GM18511 (cell line): ENCODE measurements around the gene DNAH7.
A peak's percentile ranks its signal among the peaks of the same experiment; 100 is the strongest.

Experiments used
- ATAC-seq: cut with Tn5 transposase; IDR thresholded peaks from one replicate; pipeline ENCODE4 v1.9.1; 2021; ENCODE audit warnings: mild to moderate bottlenecking, moderate library complexity; ENCODE audit not compliant: unreplicated experiment

DNAH7 gene

DNA sequence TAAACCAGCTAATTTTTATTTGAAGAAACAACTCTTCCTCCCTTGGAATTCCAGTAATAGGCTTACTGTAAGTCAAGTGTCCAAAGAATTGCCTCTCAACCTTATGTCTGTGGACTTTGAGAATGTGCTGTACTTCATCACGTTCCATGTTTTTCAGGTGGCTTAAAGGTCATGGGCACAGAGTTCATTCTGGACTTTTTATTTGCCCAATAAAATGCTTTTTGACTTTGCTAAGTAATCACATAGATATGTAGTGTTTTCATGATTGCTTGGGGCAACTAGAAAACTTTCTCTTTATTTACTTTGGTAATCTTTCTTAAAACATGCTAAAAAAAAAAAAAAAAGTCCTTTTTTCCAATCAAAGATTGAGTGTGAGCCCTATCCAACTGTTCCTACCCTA lies 10.4 kb upstream of the DNAH7 start:
- no peak for ATAC-seq

DNA sequence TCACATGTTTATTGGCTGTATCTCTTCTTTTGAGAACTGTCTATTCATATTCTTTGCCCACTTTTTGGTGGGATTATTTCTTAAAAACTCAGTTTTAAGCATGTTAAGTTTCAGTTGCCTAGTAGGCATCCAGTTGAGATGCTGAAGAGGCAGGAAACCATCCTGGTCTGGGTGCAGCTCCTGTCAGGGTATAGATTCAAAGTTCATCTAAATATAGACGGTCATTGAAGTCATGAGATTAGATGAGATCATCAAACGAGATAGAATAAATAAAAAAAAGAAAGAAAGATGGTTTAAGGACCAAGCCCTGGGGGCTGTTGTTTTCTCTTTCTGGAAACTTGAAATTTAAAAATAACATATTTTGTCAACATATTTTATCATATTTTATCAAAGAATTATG lies 9.2 kb upstream of the DNAH7 start:
- no peak for ATAC-seq

DNA sequence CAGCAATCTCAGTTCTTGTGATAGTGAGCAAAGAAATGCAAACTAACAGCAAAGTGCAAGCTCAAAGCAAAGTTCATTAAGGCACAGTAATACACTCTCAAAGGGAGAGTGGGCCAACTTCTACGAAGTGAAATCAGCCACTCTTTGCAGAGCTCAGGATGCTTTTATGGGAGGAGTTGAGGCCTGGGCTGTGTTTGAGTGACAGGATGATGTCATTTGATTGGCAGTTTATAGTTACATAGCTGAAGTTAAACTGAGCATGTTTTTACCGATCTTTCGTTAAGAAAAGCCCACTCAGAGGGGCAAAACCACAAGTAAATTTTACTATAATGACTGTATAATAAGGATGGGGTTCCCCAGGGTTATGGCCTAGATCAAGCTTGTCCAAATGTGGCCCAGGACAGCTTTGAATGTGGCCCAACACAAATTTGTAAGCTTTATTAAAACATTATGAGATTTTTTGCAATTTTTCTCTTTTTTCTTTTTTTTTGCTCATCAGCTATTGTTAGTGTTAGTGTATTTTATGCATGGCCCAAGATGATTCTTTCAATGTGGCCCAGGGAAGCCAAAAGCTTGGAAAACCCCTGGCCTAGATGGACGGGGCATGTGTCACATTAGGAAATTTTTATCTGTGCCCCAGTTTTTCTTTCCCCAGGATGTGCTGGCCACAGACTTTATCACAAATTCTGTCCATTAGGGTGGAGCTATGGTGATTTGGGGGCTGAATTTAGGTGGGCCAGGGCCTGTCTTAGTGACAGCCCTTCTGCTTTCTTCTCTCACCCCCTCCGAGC lies 8.3 kb upstream of the DNAH7 start:
- peak; percentile 59 for ATAC-seq

GRCh38 chr2:196075196-196075595 lies 6.6 kb upstream of the DNAH7 start:
- no peak for ATAC-seq

DNA sequence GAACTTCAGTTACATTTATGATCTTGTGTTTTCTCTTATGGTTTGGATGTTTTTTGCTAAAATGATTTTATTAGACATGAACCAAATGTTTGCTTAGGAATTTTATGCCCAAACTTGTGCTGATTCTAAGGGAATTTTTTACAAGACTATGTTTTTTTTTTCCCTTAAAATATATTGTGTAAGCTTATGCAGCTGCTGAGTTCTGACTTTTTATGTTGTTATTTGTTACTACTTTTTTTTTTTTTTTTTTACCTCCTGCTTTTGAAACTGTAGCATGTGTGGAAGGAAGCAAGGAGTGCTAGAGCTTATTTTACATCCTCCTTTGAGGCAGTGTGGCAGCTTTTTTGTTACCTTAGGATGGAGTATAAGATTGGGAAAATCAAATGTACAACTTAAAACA lies 6.0 kb upstream of the DNAH7 start:
- ATAC-seq, result no peak

GRCh38 chr2:196073521-196073920 lies 4.9 kb upstream of the DNAH7 start:
- no peak for ATAC-seq

DNA sequence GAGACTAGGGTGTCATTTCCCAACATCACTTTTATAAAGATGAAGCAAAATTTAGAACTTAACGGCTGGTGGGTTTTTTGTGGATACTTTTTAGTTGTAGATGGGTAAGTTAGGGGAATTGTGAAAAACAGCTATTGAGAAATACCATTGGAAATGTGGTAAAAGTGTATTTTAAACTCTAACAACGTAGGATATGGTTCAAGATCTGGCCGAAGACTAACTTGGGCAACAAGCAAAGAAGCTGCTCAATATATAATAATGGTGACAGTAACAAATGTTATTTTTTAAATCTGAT lies 1.6 kb downstream of the DNAH7 start:
- no peak for ATAC-seq

GRCh38 chr2:196066291-196067087 lies 2.1 kb downstream of the DNAH7 start:
- ATAC-seq, result no peak

DNA sequence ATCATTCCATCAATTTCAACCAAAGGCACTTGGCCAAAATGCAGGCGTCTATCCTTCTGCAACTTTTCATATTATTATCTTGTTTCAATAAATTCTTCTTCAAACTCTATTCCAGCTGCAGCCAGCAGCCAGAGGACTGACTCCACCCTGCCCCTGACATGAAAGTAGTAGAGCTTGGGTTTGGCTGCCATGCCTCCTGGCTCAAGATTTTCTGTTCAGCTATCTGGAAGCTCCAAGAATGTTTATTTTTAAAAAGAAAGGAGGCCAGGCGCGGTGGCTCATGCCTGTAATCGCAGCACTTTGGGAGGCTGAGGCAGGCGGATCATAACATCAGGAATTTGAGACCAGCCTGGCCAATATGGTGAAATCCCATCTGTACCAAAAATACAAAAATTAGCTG lies 4.9 kb downstream of the DNAH7 start:
- no peak for ATAC-seq

- ATAC-seq, result no peak
Measured at GRCh38 chr2:196059491-196059960, 9.1 kb downstream of the DNAH7 start.

GRCh38 chr2:196054631-196055030 lies 14.0 kb downstream of the DNAH7 start:
- no peak for ATAC-seq

GRCh38 chr2:196046123-196046917 lies 22.3 kb downstream of the DNAH7 start:
- ATAC-seq, result peak; percentile 65

GRCh38 chr2:196041786-196042185 lies 26.9 kb downstream of the DNAH7 start:
- no peak for ATAC-seq

- ATAC-seq, result no peak
Measured at GRCh38 chr2:196040218-196040617, 28.4 kb downstream of the DNAH7 start.

DNA sequence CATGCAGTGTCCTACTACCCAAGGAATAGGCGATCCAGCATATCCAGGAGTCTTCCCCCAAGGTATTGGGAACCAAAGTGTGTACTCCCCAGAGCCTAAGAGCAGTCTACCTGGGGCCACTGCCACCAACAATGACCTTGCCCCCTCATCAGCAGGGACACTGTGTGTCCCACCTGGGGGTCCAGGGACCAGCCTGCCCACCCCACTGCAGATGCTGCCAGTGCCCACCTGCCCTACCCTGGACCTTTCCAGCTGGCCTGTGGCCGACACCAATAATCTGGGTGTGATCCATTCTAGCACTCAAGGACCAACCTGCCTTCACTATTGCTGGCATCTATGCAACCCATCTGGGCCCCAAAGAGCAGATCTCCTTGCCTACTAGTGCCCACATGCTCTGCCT lies 32.2 kb downstream of the DNAH7 start:
- no peak for ATAC-seq

DNA sequence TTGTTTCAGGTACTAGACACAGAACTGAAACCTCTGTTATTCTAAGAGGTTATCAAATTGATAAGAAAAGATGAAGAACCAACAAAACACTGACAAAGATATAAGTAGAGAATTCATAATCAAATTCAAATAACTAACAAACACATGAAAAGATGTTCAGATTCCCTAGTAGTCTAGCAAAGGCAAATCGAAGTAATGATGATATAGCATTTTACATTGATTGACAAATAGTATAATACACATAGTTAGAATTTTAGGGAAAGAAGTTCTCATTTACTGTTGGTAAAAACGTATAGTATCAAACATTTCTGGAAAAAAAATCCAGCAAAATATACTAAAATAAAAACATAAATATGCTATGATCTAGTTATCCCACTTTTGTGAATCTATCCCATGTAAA lies 50.6 kb downstream of the DNAH7 start:
- no peak for ATAC-seq

- no peak for ATAC-seq
Measured at GRCh38 chr2:196012314-196012713, 56.3 kb downstream of the DNAH7 start.

GRCh38 chr2:196000551-196000950 lies 68.1 kb downstream of the DNAH7 start:
- ATAC-seq, result no peak

GRCh38 chr2:195998070-195998469 lies 70.6 kb downstream of the DNAH7 start:
- no peak for ATAC-seq

DNA sequence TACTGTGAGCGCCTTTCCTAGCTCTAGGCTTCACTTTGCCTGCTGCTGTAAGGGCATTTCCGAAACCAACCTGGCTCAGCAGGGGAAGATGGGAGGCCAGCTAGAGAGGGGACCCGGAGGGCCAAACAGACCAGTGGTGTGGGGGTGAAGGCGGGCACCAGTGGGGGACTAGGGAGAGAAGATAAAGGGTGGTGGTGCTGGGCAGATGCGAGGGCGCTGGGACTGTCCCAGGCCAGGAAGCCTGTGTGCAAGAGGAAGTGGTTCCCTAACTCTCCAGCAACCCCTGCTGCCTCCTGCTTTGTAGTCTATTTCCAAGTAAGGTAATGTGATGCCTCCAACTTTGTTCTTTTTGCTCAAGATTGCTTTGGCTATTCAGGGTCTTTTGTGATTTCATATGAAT lies 73.1 kb downstream of the DNAH7 start:
- ATAC-seq, result no peak

DNA sequence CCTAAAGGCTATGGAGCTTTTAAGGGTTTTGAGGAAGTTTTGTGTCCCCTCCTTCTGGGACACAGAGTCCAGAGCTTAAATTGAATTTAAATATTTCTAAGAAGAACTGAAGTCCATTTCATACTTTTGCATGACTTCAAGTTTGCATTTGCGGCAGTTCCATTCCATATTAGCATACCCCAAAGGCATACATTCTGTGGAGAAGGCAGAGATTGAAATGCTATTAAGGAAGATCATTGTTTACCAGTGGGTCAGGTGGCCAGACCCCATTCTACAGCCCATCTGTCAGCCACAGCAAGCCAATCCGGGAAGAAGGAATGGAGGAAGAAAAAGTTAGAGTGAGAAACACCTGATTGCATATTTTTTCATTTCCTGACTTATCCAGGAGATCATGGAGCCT lies 75.0 kb downstream of the DNAH7 start:
- no peak for ATAC-seq

GRCh38 chr2:195985741-195986140 lies 82.9 kb downstream of the DNAH7 start:
- no peak for ATAC-seq
